A549 treated with Mapracorat at 1 μM for 4 hours (cell line): Measurements from ENCODE around the gene INPP1. TPM values are rescaled to one million over a fixed set of nuclear protein-coding genes. Genes with fewer than 3 reads are reported as not detected.

Source experiments
- total RNA-seq: library from RNA; stranded (reverse); fragments of 200-300 nt; extraction: Qiagen RNA extraction; gene quantifications from 5 replicates; pipeline ENCODE4 v1.2.3, GENCODE V29; 2022

INPP1 gene, protein sequence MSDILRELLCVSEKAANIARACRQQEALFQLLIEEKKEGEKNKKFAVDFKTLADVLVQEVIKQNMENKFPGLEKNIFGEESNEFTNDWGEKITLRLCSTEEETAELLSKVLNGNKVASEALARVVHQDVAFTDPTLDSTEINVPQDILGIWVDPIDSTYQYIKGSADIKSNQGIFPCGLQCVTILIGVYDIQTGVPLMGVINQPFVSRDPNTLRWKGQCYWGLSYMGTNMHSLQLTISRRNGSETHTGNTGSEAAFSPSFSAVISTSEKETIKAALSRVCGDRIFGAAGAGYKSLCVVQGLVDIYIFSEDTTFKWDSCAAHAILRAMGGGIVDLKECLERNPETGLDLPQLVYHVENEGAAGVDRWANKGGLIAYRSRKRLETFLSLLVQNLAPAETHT
- total RNA-seq = 27.8 to 31.7 TPM (median 29.4 TPM) in 5 replicates

GRCh38 chr2:190343536-190344275 is at the start of gene INPP1:
TSS of gene INPP1 (plus strand) at chr2:190343589. CDS start at chr2:190360103, 16,514 bp downstream.

DNA sequence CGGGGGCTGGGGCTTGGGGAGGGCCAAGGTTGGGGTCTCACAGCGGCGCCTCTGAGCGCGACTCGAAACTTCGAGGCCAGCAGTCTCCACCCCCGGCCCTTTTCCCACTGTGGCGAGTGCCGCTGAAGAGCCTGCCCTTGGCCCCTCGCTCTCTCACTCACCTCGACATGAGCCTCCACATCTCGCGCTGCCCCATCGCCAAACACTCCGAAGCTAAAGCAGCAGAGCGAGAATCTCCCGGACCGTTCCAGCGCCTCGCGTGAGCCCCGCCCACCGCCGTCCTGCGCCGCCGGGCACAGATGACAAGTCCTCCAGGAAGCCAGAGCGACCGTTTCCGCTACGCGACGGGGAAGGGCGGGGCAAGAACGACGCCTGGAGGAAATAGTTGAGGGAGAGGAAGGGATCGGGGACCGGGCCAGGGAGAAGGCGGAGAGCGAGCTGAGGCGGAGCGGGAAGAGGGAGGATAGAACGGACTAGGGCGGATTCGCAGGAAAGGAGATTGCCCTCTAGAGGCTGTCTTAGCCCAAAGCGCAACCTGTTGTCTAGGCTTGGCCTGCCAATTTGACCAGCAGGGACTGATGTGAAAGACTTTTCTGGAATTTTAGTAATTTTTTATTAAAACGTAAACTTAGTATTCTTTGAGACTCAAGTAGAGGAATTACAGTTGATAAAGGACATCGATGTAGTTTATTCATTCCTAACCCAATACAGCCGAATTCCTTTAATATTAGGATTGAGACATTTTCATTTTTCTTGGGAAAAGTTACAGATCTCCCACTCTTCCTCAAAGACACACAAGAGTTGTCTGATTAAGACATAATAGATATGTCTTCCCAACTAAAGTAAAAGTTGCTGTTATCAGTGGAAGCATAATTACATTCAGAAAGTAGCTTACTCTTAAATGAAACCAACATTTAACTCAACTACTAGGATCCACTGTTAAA is 23.6 kb upstream of the INPP1 start, which contains the start of gene HIBCH:
HIBCH (minus strand) TSS at position 272 of the 944 bp plus-strand sequence; CDS start at position 196, 76 bp downstream.

DNA sequence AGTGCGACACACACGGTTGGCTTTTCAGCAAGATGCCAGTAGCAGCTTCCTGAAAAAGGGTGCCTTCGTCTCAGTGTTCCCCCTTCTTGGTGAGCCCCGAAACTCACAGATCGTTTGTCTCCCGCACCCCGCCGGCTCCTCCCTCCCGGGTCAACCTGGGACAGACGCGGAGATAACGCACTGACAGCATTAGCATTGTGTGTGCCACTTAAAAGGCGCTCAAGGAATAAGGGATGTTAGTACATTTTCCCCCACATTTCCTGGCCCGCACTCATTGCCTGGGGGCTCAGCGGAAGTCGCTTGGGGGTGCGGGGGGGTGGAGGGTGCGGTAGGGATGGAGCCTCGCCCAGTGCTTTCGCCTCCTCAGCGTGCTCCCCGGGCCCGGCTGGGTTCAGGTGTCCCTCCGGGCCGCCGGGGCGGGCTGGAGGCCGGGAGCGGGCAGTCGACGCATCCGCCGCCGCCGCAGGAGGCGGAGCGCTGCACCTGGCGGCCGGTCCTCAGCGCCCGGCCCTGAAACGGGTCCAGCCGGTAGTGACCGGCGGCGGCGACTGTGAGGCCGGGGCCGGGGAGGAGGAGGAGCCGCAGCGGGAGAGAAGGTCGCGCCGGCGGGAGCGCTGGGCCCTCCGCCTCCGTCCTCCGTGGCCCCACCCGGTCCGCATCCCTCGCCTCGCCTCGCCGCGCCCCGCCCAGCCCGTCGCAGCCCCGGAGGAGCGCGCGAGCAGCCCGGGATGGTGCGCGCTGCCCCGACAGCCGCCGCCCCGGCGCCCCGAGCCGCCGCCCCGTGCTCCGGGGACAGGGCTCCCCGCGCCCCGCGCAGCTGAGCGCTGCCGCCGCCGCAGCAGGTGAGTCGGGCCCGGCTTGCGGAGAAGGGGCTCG is 64.5 kb downstream of the INPP1 start, which contains the start of gene MFSD6:
MFSD6 (plus strand) TSS at position 694 of the 876 bp plus-strand sequence. CDS start 27,675 bp downstream, outside the sequence.

Other genes with a start within 250 kb of the INPP1 start
- gene HIBCH, start 23.8 kb upstream of the INPP1 start, total RNA-seq = 13.4 to 16.9 TPM (median 14.4 TPM) in 5 replicates
- gene MFSD6, start 64.8 kb downstream of the INPP1 start, total RNA-seq = 23.6 to 34.4 TPM (median 29.3 TPM) in 5 replicates
- gene NEMP2, start 191.1 kb downstream of the INPP1 start, total RNA-seq = 7.1 to 9.7 TPM (median 7.8 TPM) in 5 replicates